Neural cell (in vitro differentiated cells): ENCODE results near the gene ELMO2. TPM values are rescaled to one million over a fixed set of nuclear protein-coding genes. Genes with fewer than 3 reads are reported as not detected.

Experiments
- H2AFZ ChIP-seq: fragments of 200-600, 300-800 bp; sonication (generic), shearing (Covaris generic); 2 replicates; pipeline ENCODE4 v1.6.0; 2014; ENCODE audit warnings: low read depth, mild to moderate bottlenecking, antibody characterized with exemption, low read length, moderate library complexity
- H3F3A ChIP-seq: fragments of 200-600 bp; shearing (Covaris generic); 2 replicates; pipeline ENCODE4 v1.6.1; 2016; ENCODE audit warnings: mild to moderate bottlenecking, moderate library complexity, mixed read lengths, antibody characterized with exemption, low read length; ENCODE audit not compliant: insufficient read depth, poor library complexity, severe bottlenecking
- H3K27ac ChIP-seq: fragments of 200-600, 300-800 bp; sonication (generic), shearing (Covaris generic); 2 replicates; pipeline ENCODE4 v1.5.1; 2014; ENCODE audit warnings: mild to moderate bottlenecking, low read length, moderate library complexity
- H3K27me3 ChIP-seq: fragments of 300-800, 200-600 bp; sonication (generic), shearing (Covaris generic); 2 replicates; pipeline ENCODE4 v1.6.0; 2014; ENCODE audit warnings: mild to moderate bottlenecking, low read depth, low read length, moderate library complexity; ENCODE audit not compliant: insufficient read depth
- H3K36me3 ChIP-seq: fragments of 300-800, 200-600 bp; sonication (generic), shearing (Covaris generic); 2 replicates; pipeline ENCODE4 v1.5.1; 2014; ENCODE audit warnings: mild to moderate bottlenecking, antibody characterized with exemption, low read length, moderate library complexity; ENCODE audit not compliant: insufficient read depth
- H3K4me2 ChIP-seq: fragments of 300-800, 200-600 bp; sonication (generic), shearing (Covaris generic); 2 replicates; pipeline ENCODE4 v1.6.0; 2014; ENCODE audit warnings: mild to moderate bottlenecking, low read length
- H3K4me3 ChIP-seq: fragments of 300-800, 200-600 bp; sonication (generic), shearing (Covaris generic); 2 replicates; pipeline ENCODE4 v1.5.1; 2014; ENCODE audit warnings: mild to moderate bottlenecking, low read length, moderate library complexity
- H3K79me2 ChIP-seq: fragments of 200-600 bp; shearing (Covaris generic); replicated peaks from 2 replicates; pipeline ENCODE4 v1.6.0; 2014; ENCODE audit warnings: mild to moderate bottlenecking, low read length, moderate library complexity; ENCODE audit not compliant: insufficient read depth
- H3K9ac ChIP-seq: fragments of 300-800, 200-600 bp; sonication (generic), shearing (Covaris generic); 2 replicates; pipeline ENCODE4 v1.6.1; 2016; ENCODE audit warnings: mild to moderate bottlenecking, low read length, mixed read lengths
- H3K9me2 ChIP-seq: fragments of 200-600 bp; shearing (Covaris generic); 2 replicates; pipeline ENCODE4 v1.6.1; 2016; ENCODE audit warnings: mild to moderate bottlenecking, low read length, mixed read lengths; ENCODE audit not compliant: insufficient read depth
- H3K9me3 ChIP-seq: fragments of 200-600, 300-800 bp; sonication (generic), shearing (Covaris generic); 2 replicates; pipeline ENCODE4 v1.6.1; 2016; ENCODE audit warnings: mild to moderate bottlenecking, mixed run types, low read length, moderate library complexity, mixed read lengths
- H4K20me1 ChIP-seq: fragments of 200-600 bp; shearing (Covaris generic); 2 replicates; pipeline ENCODE4 v1.6.1; 2016; ENCODE audit warnings: mild to moderate bottlenecking, mixed run types; ENCODE audit not compliant: insufficient read depth
- CTCF ChIP-seq: fragments of 450-650 bp; IDR thresholded peaks from 2 replicates; pipeline ENCODE4 v1.5.1; 2014; ENCODE audit warnings: antibody characterized with exemption, mild to moderate bottlenecking, moderate library complexity; ENCODE audit not compliant: poor library complexity, severe bottlenecking
- EP300 ChIP-seq: fragments of 450-650 bp; conservative IDR thresholded peaks from 2 replicates; pipeline ENCODE4 v1.6.1; 2014; ENCODE audit warnings: antibody characterized with exemption, mild to moderate bottlenecking, moderate library complexity; ENCODE audit not compliant: poor library complexity, severe bottlenecking
- EZH2 ChIP-seq: fragments of 200-600, 300-800 bp; shearing (Covaris generic), sonication (generic); IDR thresholded peaks from 2 replicates; pipeline ENCODE4 v1.6.1; 2014; ENCODE audit warnings: antibody characterized with exemption, low read length, borderline replicate concordance, mild to moderate bottlenecking; ENCODE audit not compliant: insufficient read depth, poor library complexity, severe bottlenecking
- MXI1 ChIP-seq: fragments of 450-650 bp; conservative IDR thresholded peaks from 2 replicates; pipeline ENCODE4 v1.6.1; 2014; ENCODE audit warnings: antibody characterized with exemption, mild to moderate bottlenecking; ENCODE audit not compliant: poor library complexity, severe bottlenecking
- POLR2AphosphoS5 ChIP-seq: IDR thresholded peaks from 2 replicates; pipeline ENCODE4 v1.6.1; 2012
- RAD21 ChIP-seq: fragments of 450-650 bp; conservative IDR thresholded peaks from 2 replicates; pipeline ENCODE4 v1.6.1; 2014; ENCODE audit warnings: antibody characterized with exemption, mild to moderate bottlenecking, moderate library complexity
- REST ChIP-seq: IDR thresholded peaks from 2 replicates; pipeline ENCODE4 v1.6.1; 2012; ENCODE audit warnings: borderline replicate concordance
- SMC3 ChIP-seq: fragments of 450-650 bp; conservative IDR thresholded peaks from 2 replicates; pipeline ENCODE4 v1.6.1; 2014; ENCODE audit warnings: antibody characterized with exemption, mild to moderate bottlenecking, moderate library complexity; ENCODE audit not compliant: poor library complexity
- TAF1 ChIP-seq: IDR thresholded peaks from 2 replicates; pipeline ENCODE4 v1.6.1; 2012; ENCODE audit warnings: low read depth
- polyA plus RNA-seq: library from polyadenylated mRNA; depleted of rRNA; stranded (reverse); fragments of >200 nt; gene quantifications from 2 replicates; pipeline ENCODE4 v1.2.3, GENCODE V29; 2014

Gene ELMO2
- polyA plus RNA-seq, 1 donor from 2014 or later: 72.0 TPM

GRCh38 chr20:46399401-46399800 is 7.0 kb downstream of the ELMO2 start:
- H3K9me2 ChIP-seq: no peaks in the 10 kb centered on the region
- no peak for TF ChIP-seq RAD21
- no peak for TF ChIP-seq SMC3
- TF ChIP-seq MXI1: no peak
- no peak for TF ChIP-seq CTCF
- TF ChIP-seq REST: no peak
- no peak for TF ChIP-seq EP300
- no peak for TF ChIP-seq TAF1
- no peak for TF ChIP-seq POLR2AphosphoS5
- TF ChIP-seq EZH2: no peak
- H3K27me3 ChIP-seq: no peaks in the 10 kb centered on the region
- H2AFZ ChIP-seq: no peak overlapping the region
- no peak overlapping the region for H3K9ac ChIP-seq
- no peak overlapping the region for H3K4me3 ChIP-seq
- H4K20me1 ChIP-seq: no peaks in the 10 kb centered on the region
- no peaks in the 10 kb centered on the region for H3F3A ChIP-seq
- no peaks in the 10 kb centered on the region for H3K9me3 ChIP-seq
- no peaks in the 10 kb centered on the region for H3K36me3 ChIP-seq
- peaks cover 32% of the 10 kb centered on the region for H3K79me2 ChIP-seq
- H3K27ac ChIP-seq: no peak overlapping the region
- no peak overlapping the region for H3K4me2 ChIP-seq

GRCh38 chr20:46398963-46399362 is 7.5 kb downstream of the ELMO2 start:
- peaks cover 28% of the 10 kb centered on the region for H3K79me2 ChIP-seq
- no peak overlapping the region for H3K4me2 ChIP-seq
- no peaks in the 10 kb centered on the region for H4K20me1 ChIP-seq

More at GRCh38 chr20:46398963-46399362, 7.5 kb downstream of the ELMO2 start:
- Histone ChIP-seq H3F3A (no peaks in the 10 kb centered on the region), H2AFZ (no peak overlapping the region), H3K36me3 (no peaks in the 10 kb centered on the region), H3K27ac (no peak overlapping the region), H3K27me3 (no peaks in the 10 kb centered on the region), H3K4me3 (no peak overlapping the region), H3K9me2 (no peaks in the 10 kb centered on the region), H3K9me3 (no peaks in the 10 kb centered on the region), H3K9ac (no peak overlapping the region)
- no peak for TF ChIP-seq REST
- no peak for TF ChIP-seq TAF1
- TF ChIP-seq EP300: no peak
- TF ChIP-seq SMC3: no peak
- TF ChIP-seq EZH2: no peak
- TF ChIP-seq POLR2AphosphoS5: no peak
- no peak for TF ChIP-seq CTCF
- TF ChIP-seq MXI1: no peak
- no peak for TF ChIP-seq RAD21
